Measurements from ENCODE around the gene ABI3BP.

Gene ABI3BP

DNA sequence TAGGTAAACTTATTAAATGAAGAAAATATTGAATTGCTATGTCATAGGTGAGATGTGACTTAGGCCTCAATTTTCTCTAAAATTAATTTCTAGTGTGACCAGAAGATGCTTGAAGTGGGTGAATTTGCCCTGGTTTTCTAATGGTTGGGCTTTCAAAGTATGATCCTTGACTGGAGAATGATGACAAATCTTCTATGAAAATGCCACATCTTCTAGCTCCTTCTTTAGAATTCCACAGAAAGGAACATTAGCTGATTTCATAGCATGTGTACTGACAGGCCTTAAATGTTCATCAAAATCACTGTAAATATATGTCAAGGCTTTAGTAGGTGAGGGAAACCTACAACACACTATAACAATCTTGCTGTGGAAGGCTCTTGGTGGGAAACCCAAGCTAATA is 8.9 kb downstream of the ABI3BP start:
- no peak for DNase-seq (ENCODE audit: low read depth in 3 of 3)

DNA sequence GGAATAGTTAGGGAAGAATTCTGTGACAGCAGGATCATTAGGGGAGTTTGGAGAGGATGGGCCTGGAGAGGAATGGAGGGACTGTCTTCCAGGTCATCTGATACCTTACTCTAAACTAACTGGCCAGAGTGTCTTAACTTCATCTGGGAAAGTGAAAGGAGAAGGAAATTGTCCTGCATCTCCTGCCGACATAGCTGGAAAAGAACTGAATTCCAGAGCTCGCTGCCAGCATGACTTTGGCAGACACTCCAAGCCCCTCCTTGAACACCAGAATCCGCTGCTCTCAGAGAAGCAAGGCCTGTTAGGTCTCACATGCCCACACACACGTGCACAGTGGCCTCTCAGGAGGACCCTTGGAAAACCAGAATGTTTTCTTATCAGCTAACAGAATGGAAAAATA is 10.5 kb downstream of the ABI3BP start:
- DNase-seq (ENCODE audit: low read depth in 3 of 3): no peak

DNA sequence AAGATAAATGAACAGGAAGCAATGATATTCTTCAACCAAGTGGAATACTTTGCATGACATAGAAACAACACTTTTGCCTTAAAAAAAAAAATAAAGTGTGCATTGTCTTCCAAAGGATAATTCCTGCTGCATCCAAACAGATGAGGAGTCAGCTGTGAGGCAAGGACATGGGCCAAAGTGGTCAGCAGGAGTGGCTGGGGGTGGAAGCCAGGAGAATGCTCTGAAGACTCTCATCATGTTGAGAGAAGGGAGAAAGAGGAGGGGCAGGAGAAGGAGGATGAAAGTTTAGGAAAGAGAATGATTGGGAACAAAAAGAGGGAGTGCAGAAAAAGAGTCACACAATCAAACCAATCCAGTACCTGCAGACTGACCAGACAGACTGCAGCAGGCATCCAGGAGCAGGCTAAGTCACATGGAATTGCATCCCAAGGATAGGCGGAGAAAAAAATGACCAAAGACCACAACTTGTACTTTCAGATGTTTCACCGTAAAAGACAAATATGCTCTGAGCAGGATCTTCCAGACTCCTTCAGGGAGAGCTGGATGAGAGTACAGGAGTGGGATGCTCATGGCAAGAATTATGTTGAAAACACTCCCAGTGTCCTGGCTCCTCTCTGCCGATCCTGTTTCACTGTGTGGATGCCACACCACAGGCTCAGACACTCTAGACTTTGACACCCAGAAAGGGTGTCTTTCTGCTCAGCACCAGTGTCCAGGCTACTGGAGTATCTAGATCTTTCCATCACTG is 11.9 kb downstream of the ABI3BP start:
- no peak for DNase-seq (ENCODE audit: low read depth in 3 of 3)

DNA sequence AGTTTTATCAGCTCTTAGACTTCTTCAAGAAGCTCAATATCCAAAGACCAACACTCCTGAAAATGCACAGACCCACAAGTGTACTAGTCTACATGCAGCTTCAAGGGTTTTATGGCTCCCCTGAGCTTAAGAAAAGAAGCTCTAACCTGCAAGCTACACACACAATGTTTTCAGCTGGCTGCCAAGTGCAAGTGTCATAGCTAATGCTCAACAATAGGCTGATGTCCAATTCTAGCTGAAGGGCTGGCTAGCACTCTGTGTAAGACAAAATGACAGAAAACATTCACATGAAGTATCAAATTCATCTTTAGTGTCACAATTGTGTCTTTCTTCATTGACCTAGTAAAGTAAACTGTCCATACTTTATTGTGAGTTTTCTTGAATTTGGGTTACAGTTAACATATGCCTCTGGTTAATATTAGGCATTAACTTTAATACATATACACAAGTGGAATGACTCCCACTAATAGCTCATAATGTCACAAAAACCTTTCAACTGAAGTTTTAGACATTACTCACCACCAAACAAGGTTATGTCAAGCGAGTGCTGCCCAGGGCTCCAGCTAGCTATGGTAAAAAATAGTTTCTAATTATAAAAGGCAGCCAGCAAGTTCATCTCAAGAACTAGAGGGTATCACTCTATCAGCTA is 15.1 kb downstream of the ABI3BP start:
- DNase-seq (ENCODE audit: low read depth in 3 of 3): no peak

DNA sequence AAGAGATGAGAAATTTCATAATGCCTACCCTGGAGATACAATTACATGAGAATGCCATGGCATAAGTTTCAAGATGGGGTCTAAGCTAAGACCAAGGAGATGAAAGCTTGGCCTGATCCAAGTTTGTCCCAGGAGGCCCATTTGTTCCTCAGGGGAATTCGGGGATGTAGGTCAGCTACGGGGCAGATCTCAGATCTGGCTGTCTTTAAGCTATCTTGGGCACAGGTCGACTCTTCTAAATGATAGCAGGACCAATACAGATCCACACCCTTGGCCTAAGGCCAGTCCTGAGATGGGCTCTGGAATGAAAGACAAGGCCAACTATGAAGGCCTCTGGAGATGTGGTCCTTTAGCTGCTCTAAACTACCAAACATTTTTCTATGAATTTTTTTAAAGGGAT is 16.6 kb downstream of the ABI3BP start:
- no peak for DNase-seq (ENCODE audit: low read depth in 3 of 3)

DNA sequence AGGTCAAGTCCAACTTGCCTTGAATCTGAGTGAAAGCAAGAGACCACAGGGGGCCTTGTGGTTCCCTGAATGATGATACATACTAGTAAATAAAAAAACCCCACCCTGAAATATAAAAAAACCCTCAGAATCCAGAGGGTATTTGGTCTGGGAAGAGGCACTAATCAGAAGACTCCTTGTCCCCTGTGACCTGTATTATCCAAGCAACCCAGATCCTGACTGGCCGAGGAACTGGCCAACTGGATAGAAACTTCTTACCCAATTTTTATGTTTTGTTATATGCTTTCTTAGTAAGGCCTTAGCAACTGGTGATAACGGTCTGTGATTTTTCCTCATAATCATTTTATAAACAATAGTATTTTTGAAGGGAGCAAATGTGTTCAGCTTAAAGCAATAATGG is 17.5 kb downstream of the ABI3BP start:
- no peak for DNase-seq (ENCODE audit: low read depth in 3 of 3)

DNA sequence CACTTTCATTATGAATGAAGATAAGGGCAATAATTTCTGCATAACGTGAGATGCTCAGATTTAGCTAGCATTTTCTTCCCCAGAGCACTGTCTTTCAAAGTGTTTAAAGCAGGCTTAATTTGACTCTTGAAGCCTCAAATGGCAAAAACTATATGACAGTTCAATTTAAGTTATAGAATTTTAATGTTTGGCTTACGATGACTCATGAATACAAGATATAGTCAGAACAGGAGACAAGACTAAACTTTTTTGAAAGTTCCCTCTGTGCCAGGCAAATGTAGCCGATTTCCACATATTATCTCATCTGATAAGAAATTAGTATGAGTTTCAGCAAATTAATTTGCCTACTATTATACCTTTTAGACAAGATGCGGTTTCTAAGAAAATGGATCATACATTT is 19.6 kb downstream of the ABI3BP start:
- DNase-seq (ENCODE audit: low read depth in 3 of 3): no peak

DNA sequence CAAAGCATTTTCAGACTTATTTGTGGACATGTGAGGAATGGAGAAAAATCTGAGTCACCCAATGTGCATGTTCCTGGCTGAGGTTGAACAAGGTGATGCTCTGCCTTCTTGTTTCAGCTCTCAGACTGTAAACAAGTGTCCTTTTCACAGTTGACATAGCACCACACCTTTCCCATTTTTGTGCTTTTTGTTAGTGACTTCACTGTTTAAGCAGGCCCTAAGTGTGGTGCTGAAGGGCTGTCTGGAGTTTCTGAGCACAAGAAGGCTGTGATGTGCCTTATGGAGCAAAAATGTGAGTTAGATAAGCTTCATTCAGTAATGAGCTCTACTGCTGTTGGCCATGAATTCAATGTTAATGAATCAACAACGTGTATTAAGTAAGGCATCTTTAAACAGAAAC is 20.4 kb downstream of the ABI3BP start:
- DNase-seq (ENCODE audit: low read depth in 3 of 3): no peak

DNA sequence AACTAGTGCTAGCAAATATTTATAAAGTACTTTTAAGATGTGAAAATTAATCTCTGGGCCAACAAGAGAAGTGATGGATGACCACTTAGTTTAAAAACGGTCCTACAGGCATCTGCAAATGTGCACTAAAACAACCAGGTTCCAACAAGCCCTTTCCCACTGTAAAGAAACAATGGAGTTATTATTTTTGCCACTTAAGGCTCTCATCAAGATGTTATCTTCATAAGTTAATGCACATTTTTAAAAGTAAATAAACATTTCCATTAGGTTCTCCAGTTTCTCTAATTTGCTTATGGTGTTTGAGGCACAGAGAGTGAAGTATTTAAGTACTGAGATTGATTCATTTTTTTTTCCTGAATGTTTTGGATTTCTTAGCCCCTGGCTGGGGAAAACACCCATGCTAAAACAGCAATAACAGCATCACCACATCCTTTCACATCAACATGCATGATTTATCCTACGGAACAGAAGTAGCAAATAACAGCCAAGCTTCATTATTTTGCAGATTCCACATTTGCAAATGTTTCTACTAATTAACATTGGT is 20.8 kb downstream of the ABI3BP start:
- no peak for DNase-seq (ENCODE audit: low read depth in 3 of 3)

DNA sequence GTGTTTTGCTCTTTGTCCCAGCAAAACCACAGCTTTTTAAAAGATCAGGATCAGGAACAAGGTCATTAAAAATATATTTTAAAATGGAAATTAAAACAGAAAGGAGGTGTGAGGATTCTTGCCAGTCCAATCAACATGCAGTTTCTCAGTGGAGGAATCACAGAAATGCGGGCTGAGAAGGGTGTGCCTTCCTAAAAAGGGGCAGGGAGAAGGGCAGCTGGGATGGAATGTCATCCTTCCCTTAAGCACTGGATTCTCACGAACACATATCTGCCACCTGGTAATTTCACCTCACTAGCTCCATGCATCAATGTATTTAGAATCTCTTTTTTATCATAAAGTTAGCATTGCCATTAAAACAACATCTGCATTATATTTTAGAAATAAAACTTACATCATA is 21.4 kb downstream of the ABI3BP start:
- DNase-seq (ENCODE audit: low read depth in 3 of 3): no peak

DNA sequence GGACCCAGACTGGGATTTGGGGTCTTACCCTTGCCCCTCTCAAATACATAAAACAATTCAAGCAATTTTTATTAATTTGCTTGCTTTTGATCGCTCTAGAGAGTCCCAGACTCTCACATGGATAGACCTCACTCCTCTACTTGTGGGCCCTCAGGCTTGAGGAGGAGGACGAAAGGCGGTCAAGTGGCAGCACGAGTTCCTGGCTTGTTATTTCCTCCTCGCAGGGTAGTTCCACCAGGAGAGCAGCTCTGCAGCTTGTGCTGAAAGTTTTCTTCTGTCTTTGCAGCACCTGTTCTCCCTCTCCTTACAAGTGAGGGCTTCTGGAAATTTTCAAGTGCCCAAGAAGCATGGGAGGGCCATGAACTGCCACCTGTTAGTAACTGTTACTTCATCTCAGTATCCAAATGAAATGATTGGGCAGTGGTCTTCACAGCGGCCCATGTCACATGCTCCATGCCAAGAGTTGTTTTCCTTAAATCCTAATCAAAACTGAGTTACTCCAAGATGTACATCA is 22.7 kb downstream of the ABI3BP start:
- no peak for DNase-seq (ENCODE audit: low read depth in 3 of 3)

DNA sequence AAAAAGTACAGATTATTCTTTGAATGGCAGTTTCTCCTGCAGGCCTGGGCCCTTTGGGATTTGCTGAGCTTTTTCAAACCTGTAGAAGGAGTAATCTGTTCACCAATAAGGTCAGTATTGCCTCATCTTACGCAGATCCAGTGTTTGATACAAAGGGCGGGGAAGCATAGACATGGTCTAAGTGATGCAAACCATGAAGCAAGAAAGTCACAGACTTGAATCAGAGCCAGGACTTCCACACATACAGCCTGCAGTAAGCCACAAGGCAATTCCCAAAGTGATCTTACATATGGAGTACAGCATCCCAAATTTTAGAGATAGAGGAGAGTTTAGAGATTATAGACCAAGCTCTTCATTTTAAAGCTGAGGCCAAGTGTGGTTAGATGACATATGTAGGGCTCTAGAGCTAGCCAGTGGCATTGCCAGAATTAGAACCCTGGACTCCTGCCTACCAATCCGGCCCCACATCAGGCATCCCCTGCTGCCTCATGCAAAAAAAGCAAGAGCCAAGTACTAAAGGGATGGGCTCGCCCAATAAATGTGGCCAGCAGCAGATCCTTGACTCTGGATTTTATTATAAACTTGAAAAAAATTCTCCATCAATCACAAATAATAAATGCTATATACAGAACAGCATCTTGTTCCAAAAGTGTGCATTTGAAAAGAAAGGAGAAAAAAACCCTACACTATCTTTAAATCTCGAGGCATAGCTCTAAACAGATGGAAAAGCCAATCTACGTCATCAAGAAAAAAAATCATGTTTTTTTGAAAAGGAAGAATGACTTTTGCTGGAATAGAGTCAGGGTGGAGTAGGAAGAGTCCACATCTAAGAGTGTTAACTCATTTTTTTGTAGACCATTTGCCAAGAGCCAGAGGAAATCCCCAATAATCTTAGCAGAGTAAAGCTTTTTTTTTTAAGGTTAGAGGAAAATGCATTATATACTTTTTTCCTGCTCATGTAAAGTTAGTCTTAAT is 24.0 kb downstream of the ABI3BP start:
- no peak for DNase-seq (ENCODE audit: low read depth in 3 of 3)

DNA sequence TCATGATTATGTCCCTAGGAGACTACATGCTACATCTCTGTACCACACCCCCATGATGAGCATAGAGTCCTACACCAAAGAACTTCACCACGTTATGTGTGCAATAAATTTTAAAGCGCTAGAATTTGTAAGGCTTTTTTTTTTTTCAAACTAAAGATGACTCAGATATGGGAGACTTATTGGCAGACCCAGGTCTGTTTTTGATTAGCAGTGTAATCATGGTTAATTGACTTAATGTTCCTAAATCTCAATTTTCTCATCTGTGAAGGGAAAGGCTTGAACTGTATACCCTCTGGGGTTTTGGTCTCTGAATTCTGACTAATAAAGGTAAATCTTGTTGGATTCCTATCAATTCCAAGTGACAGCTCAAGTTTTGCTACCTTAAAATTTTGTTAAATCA is 26.4 kb downstream of the ABI3BP start:
- no peak for DNase-seq (ENCODE audit: low read depth in 3 of 3)

DNA sequence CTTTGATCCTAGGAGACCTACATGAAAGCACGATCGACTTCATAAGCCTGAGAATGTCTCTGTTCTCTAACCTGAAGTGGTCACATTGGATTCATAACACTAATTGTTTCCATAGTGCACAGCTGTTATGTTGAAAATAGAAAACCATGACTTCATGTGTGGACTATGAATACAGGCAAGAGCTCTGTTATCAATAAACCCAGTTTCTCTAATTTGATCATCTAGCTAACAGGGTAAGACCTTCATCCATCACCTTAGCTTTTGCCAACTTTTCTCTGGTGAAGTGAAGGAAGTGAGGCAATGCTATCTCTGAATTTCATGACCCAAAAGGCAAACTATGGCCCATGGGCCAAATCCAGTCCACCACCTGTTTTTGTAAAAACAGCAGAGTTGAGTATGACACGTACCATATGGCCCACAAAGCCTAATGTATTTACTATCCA is 27.2 kb downstream of the ABI3BP start:
- DNase-seq (ENCODE audit: low read depth in 3 of 3): no peak

DNA sequence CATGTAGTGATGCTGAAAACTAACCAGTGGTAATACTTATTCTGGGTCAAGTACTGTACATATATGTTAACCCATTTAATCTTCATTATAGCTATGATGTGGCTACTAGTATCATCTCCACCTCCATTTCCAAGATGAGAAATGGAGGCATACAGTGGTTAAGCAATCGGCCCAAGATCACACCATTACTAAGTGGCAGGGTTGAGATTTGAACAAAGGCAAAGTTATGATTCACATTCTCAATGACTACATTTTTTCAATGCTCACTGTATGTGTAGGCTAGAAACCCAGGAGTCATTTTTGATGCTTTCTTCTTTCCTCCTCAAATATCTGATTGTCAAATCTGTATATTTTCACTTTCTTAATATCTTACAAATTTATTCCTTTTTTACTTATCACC is 30.2 kb downstream of the ABI3BP start:
- DNase-seq (ENCODE audit: low read depth in 3 of 3): no peak

DNA sequence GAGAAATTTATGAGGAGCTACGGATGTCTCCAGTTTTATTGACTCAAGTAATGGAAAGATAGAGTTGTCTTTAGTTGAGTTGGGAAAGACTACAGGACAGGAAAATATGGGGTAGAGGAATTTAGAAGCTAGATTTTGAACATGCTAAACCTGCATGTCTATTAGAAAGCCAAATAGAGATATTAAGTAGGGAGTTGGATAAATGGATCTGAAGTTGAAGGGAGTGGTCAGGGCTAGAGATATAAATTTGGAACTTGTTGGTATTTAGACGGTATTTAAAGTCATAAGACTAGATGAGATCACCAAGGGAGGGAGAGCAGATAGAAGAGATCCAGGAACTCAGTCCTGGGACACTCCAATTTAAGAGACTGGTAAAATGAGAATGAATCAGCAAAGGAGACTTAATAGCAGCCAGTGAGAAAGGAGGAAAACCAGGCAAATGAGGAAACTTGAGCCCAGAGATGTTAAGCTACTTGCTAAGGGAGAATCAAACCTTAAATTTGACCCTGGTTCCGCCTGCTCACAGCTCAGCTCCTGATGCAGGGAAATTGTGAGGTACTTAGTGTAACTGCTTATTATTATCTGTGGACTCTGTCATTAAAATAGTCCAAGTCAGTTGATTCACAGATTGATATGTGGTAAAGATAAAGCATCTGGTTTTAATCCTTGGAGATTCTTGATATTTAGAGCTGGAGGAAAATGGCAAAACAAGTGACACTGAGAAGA is 35.8 kb downstream of the ABI3BP start:
- DNase-seq (ENCODE audit: low read depth in 3 of 3): no peak

DNA sequence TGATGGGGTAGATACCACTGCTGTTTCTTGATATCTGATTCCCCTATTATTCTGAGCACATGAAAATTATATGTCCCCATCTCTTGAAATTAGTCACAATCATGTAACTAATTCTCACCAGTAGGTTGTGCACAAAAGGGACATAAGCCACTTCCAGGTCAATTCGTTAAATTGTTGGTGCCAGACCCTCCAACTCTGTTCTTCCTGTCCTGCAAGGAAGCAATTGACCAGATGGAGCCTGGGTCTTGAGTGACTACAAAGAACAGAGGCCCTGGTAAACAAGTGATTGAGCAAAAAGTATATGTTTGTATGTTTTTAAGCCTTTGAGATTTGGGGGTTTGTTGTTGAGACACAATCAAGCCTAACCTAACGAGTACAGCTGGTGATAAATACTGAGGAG is 36.9 kb downstream of the ABI3BP start:
- no peak for DNase-seq (ENCODE audit: low read depth in 3 of 3)

DNA sequence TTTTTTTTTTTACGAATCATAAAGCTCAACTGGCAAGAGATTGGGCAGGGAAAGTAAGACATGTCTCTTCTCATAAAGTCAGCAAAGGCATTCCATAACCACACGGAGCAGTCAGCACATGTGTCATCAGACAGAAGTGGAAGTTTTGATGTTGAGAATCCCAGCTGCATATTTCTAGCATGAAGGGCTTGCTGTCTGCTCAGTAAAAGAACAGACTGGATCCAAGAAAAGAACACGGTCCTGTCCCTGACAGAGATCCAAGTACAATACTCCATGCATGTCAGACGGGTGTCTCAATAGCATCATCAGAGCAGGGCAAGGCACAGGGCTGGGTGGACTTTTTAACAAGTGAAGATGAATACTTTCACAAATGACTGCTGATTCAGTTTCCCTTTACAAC is 38.2 kb downstream of the ABI3BP start:
- DNase-seq (ENCODE audit: low read depth in 3 of 3): no peak

DNA sequence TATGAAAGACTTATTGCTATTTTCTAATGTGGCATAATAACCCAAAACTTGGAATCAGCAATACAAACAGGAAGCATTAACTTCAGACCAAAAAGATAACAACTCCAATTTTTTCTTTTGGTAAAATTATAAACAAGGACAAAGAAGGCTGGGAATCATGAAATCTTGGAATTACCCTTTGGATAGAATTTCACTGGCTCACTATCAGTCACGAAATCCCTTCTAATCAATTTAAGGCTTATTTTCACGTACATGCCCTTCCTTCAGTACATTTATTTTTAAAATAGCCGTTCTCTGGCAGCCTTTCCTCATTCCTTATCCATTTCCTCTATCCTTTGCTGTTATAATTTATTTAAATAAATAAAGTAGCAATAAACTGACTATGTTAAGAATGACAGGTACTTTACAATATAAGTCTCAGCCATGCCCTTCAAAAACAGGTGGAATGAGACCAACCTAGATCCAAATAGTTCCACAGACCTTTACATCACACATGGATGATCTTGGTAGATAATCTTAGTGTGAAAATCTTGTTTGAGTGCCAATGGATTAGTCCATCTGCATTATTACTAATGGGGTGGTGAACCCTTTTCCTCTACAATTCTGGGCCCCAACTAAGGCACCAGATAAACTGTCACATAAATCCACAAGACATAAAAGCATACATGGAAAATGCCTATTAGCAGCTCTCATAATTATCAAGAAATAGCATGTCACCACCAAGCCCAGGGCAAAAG is 38.9 kb downstream of the ABI3BP start:
- no peak for DNase-seq (ENCODE audit: low read depth in 3 of 3)

DNA sequence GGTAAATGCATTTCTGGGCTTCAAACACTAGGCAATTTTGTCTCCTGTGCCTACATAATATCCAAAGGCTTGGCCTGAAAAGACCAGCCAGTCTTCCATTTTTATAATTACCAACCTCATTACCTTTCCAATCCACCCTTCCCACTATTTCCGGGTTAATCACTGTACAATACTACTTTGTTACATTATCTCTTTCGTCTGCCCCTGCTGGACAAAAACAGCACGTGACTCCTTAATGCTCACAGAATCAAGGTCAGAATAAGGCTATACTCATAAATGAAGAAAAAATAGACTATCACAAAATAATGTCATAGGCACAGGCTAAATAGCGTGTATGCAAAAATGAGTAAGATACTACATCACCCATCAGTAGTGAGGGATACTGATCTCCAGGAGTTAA is 40.1 kb downstream of the ABI3BP start:
- DNase-seq (ENCODE audit: low read depth in 3 of 3): no peak

DNA sequence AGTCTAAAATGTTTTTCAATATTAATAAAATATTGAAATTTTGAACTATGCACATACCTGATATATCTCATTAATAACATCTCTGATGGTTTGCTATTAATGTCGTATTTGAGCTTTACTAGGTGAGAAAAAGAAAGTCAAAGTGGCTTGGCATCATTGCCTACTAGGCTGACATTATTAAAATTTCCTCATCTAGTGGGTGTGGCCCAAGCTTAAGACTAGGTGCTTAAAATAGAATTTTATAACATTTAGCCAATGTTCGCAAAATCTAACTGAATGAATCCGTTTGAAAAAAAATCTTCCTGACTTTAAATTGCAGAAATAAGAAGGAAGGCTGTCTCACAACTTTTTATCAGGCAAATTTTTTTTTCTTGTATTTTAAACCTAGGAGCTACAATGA is 46.1 kb downstream of the ABI3BP start:
- no peak for DNase-seq (ENCODE audit: low read depth in 3 of 3)
